Vagina (tissue), 2 donors: ENCODE measurements around the gene CFAP299.

Source experiments
- CTCF ChIP-seq, 3 experiments: fragments of 450-650 bp in 2 of 3; fragments of 200-600 bp in 1 of 3; sonication (generic) in 1 of 3; IDR thresholded peaks; one replicate each; pipeline ENCODE4 v1.5.1; 2017 to 2019; ENCODE audit warnings: antibody characterized with exemption in 3 of 3, mild to moderate bottlenecking in 2 of 3, moderate library complexity in 2 of 3
- POLR2A ChIP-seq, 2 donors: fragments of 450-650 bp; IDR thresholded peaks; one replicate each; pipeline ENCODE4 v1.6.1; 2017; ENCODE audit warnings: antibody characterized with exemption in 2 of 2, mild to moderate bottlenecking in 2 of 2, moderate library complexity in 2 of 2

GRCh38 chr4:80390178-80390577, 54.6 kb downstream of the CFAP299 start:
- no peak for TF ChIP-seq CTCF (IDR thresholded peaks at IDR 0.05)
- no peak for TF ChIP-seq POLR2A (IDR thresholded peaks at IDR 0.05)
